Measurements from ENCODE around the gene ADGRA1.

Gene ADGRA1

GRCh38 chr10:133162178-133162909 is 74.6 kb downstream of the ADGRA1 start:
- Mint-ChIP-seq H3K4me3 (peak overlapping the region; percentile 45 to 67 (median 64)), H3K27ac (no peak overlapping the region), H3K36me3 (ENCODE audit: low read depth) (peaks cover 5% of the 10 kb centered on the region), H3K9me3 (peaks cover 3% of the 10 kb centered on the region), H3K4me1 (peaks cover 15% of the 10 kb centered on the region), H3K27me3 (ENCODE audit: low read depth) (peaks cover 11% of the 10 kb centered on the region)
- TF ChIP-seq CTCF (IDR thresholded peaks at IDR 0.05; ENCODE audit: unreplicated experiment in 3 of 3), result no peak

- Mint-ChIP-seq H3K27me3 (ENCODE audit: low read depth) (peaks cover 11% of the 10 kb centered on the region), H3K4me3 (peak overlapping the region; percentile 6 to 67 (median 64)), H3K9me3 (peaks cover 3% of the 10 kb centered on the region), H3K4me1 (peaks cover 15% of the 10 kb centered on the region), H3K36me3 (ENCODE audit: low read depth) (peaks cover 6% of the 10 kb centered on the region), H3K27ac (no peak overlapping the region)
- no peak for TF ChIP-seq CTCF (IDR thresholded peaks at IDR 0.05; ENCODE audit: unreplicated experiment in 3 of 3)
These were observed 75.5 kb downstream of the ADGRA1 start for GRCh38 chr10:133162910-133163856.

- Mint-ChIP-seq H3K9me3 (peaks cover 3% of the 10 kb centered on the region), H3K27ac (no peak overlapping the region), H3K36me3 (ENCODE audit: low read depth) (peaks cover 10% of the 10 kb centered on the region), H3K4me3 (no peak overlapping the region), H3K4me1 (peaks cover 15% of the 10 kb centered on the region), H3K27me3 (ENCODE audit: low read depth) (peaks cover 11% of the 10 kb centered on the region)
- TF ChIP-seq CTCF (IDR thresholded peaks at IDR 0.05; ENCODE audit: unreplicated experiment in 3 of 3), result no peak
These were observed 76.4 kb downstream of the ADGRA1 start for GRCh38 chr10:133163889-133164815.

DNA sequence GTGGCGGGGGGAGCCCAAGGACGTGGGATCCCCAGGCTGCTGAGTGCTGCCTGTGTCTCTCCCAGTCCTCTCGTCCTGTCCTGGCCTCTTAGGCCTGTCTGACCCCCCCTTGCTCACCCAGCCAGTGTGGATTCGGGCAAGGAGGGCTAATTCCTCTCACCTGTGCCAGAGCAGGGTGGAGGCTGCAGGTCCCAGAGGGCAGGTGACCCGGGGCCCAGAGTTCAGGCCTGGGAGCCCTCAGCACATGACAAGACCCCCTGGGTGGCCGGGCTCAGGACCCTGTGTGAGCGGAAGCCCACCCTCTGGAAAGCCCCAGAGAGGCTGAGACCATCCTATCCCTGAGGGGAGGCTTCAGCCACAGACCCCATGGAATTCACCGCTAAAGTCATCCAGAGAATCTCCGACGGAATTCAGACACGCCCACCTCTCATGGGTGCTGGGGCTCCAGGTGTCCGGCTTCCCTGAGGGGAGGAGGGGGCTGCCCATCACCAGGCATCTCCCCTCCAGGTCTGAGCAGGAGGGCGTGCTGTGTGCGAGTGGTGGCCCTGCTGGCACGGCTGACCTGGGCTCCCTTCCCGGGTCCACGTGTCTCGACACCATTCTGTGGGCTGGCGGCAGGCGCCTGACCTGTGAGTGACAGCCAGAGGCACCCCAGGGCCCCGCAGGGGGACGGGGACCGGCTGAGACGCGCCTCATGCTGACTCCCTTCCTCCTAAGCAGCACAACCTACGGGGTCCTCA is 77.3 kb downstream of the ADGRA1 start:
- TF ChIP-seq CTCF (IDR thresholded peaks at IDR 0.05; ENCODE audit: unreplicated experiment in 3 of 3), result no peak
- Mint-ChIP-seq H3K4me3 (no peak overlapping the region), H3K27me3 (ENCODE audit: low read depth) (peaks cover 11% of the 10 kb centered on the region), H3K9me3 (peaks cover 3% of the 10 kb centered on the region), H3K4me1 (peaks cover 15% of the 10 kb centered on the region), H3K27ac (no peak overlapping the region), H3K36me3 (ENCODE audit: low read depth) (peaks cover 14% of the 10 kb centered on the region)
